Aorta (tissue), 5 donors: ENCODE data around the gene EVC2. TPM values are rescaled to one million over a fixed set of nuclear protein-coding genes. Genes with fewer than 3 reads are reported as not detected.

Experiments used
- ATAC-seq: fragments of 200-7000 bp; cut with Tn5 transposase; one replicate; pipeline ENCODE4 v1.9.1; 2022; ENCODE audit warnings: moderate library complexity; ENCODE audit not compliant: low FRiP score
- DNase-seq, 2 donors: peaks; one replicate each; pipeline ENCODE4 v3.0.0-alpha.2; 2020
- H3K27ac ChIP-seq, 2 donors: one replicate each; pipeline ENCODE4 v1.5.1; 2013; ENCODE audit warnings: low read length in 2 of 2, mild to moderate bottlenecking in 2 of 2, moderate library complexity in 2 of 2, control low read depth in 1 of 2, inconsistent platforms in 1 of 2, low read depth in 1 of 2
- H3K27me3 ChIP-seq, 2 donors: one replicate each; pipeline ENCODE4 v1.6.1; 2013; ENCODE audit warnings: control low read depth in 1 of 2, low read length in 1 of 2, mild to moderate bottlenecking in 1 of 2, moderate library complexity in 1 of 2; ENCODE audit not compliant: insufficient read depth in 2 of 2, control insufficient read depth in 1 of 2
- H3K36me3 ChIP-seq, 2 donors: one replicate each; pipeline ENCODE4 v1.6.1; 2013; ENCODE audit warnings: control low read depth in 1 of 2, low read length in 1 of 2, mild to moderate bottlenecking in 1 of 2; ENCODE audit not compliant: insufficient read depth in 2 of 2, control insufficient read depth in 1 of 2
- H3K4me1 ChIP-seq, 2 donors: one replicate each; pipeline ENCODE4 v1.6.1; 2013; ENCODE audit warnings: low read length in 2 of 2, control low read depth in 1 of 2, mild to moderate bottlenecking in 1 of 2, moderate library complexity in 1 of 2; ENCODE audit not compliant: insufficient read depth in 2 of 2, control insufficient read depth in 1 of 2
- H3K4me3 ChIP-seq, 2 donors: one replicate each; pipeline ENCODE4 v1.5.1; 2013; ENCODE audit warnings: low read length in 2 of 2, control low read depth in 1 of 2, mild to moderate bottlenecking in 1 of 2
- H3K9me3 ChIP-seq: one replicate; pipeline ENCODE4 v1.6.1; 2013; ENCODE audit warnings: mild to moderate bottlenecking, low read length; ENCODE audit not compliant: control insufficient read depth
- WGBS, 2 donors: extraction: QIAGEN DNeasy Blood & Tissue Kit; methylation state at CpG; one replicate each; pipeline ENCODE4 v1.1.7; 2013; 5-methylcytosine and 5-hydroxymethylcytosine counted together
- intact Hi-C, 2 donors: fragments of 100-400 bp; cut with DNase I; formaldehyde crosslinking; loops; one replicate each; pipeline versions ENCODE4 v1.14.2 to v1.15.0; 2022
- polyA plus RNA-seq, 2 donors: library from polyadenylated mRNA; stranded (reverse); fragments of 200-250 nt; gene quantifications; one replicate each; pipeline ENCODE4 v1.2.3, GENCODE V29; 2013
- total RNA-seq, 2 donors: library from RNA; stranded (reverse); fragmentation: NEBNext Ultra II Directional; extraction: Animal tissue kit (Norgen Biotek cat#: 25700); gene quantifications; one replicate each; pipeline ENCODE4 v1.2.1, GENCODE V29; 2021
- donor health status: healthy with polysubstance abuse.
- donor health status: Bipolar disorder and iron deficiency.
- donor health status: DM: no; HTN: no; CAD: no.
- donor health status: DM: no; HTN: no; CAD: no.
- donor health status: DM: yes; HTN: yes; CAD: no.

Gene EVC2
- total and polyA plus RNA-seq, 4 donors, result 2.1 to 16.0 (median 9.1) TPM

GRCh38 chr4:5543681-5544080 lies 164.7 kb downstream of the EVC2 start:
- Histone ChIP-seq H3K4me3 (no peak overlapping the region), H3K36me3 (no peaks in the 10 kb centered on the region), H3K27me3 (no peaks in the 10 kb centered on the region), H3K9me3 (no peaks in the 10 kb centered on the region), H3K4me1 (no peaks in the 10 kb centered on the region), H3K27ac (no peak overlapping the region)
- no peak for ATAC-seq
- DNase-seq, result no peak
- 94 to 95% methylated on average over 8 of the region's 8 CpGs for WGBS, 2 donors
- intact Hi-C loops, result no loop called here

GRCh38 chr4:5541169-5541568 lies 167.2 kb downstream of the EVC2 start:
- H3K27ac ChIP-seq, result no peak overlapping the region
- WGBS, 2 donors, result 88 to 90% methylated on average over 10 of the region's 10 CpGs
- no peaks in the 10 kb centered on the region for H3K27me3 ChIP-seq
- no peaks in the 10 kb centered on the region for H3K4me1 ChIP-seq
- ATAC-seq, result no peak
- no peak for DNase-seq
- intact Hi-C loops, result no loop called here
- no peak overlapping the region for H3K4me3 ChIP-seq
- no peaks in the 10 kb centered on the region for H3K9me3 ChIP-seq
- no peaks in the 10 kb centered on the region for H3K36me3 ChIP-seq

DNA sequence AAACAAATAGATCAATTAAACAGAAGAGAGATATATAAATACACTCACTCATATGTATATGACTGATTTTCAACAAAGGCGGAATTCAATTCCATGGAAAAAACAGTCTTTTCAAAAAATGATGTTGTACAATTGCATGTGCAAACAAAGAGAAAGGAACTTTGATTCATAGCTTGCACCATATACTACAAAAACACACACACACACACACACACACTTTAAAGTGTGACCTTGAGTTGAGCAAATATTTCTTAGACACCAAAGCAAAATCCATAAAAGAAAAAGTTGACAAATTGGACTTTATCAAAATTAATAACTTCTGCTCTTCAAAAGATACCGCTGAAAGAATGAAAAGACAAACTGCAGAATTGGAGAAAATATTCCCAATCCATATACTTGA lies 168.8 kb downstream of the EVC2 start:
- no peak overlapping the region for H3K27ac ChIP-seq
- no peaks in the 10 kb centered on the region for H3K9me3 ChIP-seq
- 89 to 92% methylated on average over 2 of the region's 2 CpGs for WGBS, 2 donors
- no peak overlapping the region for H3K4me3 ChIP-seq
- ATAC-seq (no peak), DNase-seq (no peak)
- intact Hi-C loops, result no loop called here
- H3K27me3 ChIP-seq, result no peaks in the 10 kb centered on the region
- H3K4me1 ChIP-seq, result no peaks in the 10 kb centered on the region
- peaks cover 0 to 4% of the 10 kb centered on the region in 2 donors for H3K36me3 ChIP-seq

- 96 to 97% methylated on average over 2 of the region's 2 CpGs for WGBS, 2 donors
- no peak overlapping the region for H3K27ac ChIP-seq
- DNase-seq, result no peak
- ATAC-seq, result no peak
- no peak overlapping the region for H3K4me3 ChIP-seq
- no peaks in the 10 kb centered on the region for H3K27me3 ChIP-seq
- H3K9me3 ChIP-seq, result peaks cover 1% of the 10 kb centered on the region
- H3K36me3 ChIP-seq, result peaks cover 0 to 7% of the 10 kb centered on the region in 2 donors
- no peaks in the 10 kb centered on the region for H3K4me1 ChIP-seq
- intact Hi-C loops, result no loop called here
Observed at GRCh38 chr4:5532100-5532499, 176.3 kb downstream of the EVC2 start.

DNA sequence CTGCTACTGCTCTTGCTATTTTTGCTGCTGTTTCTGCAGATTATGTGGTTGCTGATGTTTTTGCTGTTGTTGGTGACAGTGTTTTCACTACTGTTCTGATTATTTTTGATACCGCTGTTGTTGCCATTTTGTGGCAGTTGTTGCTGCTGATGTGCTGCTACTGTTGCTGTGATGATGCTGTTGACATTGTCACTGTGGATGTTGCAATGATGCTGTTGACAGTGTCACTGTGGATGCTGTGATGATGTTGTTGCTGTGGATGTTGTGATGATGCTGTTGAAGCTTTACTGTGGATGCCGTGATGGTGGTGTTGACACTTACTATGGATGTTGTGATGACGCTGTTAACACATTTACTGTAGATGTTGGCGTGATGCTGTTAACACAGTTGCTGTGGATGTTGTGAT lies 180.3 kb downstream of the EVC2 start:
- 94 to 98% methylated on average over 4 of the region's 4 CpGs for WGBS, 2 donors
- no peaks in the 10 kb centered on the region for H3K4me1 ChIP-seq
- DNase-seq (no peak), ATAC-seq (no peak)
- H3K36me3 ChIP-seq, result peaks cover 0 to 3% of the 10 kb centered on the region in 2 donors
- peaks cover 1% of the 10 kb centered on the region for H3K9me3 ChIP-seq
- intact Hi-C loops, result no loop called here
- H3K27me3 ChIP-seq, result no peaks in the 10 kb centered on the region
- no peak overlapping the region for H3K4me3 ChIP-seq
- no peak overlapping the region for H3K27ac ChIP-seq

- intact Hi-C loops, result no loop called here
- Histone ChIP-seq H3K9me3 (peaks cover 1% of the 10 kb centered on the region), H3K27ac (no peak overlapping the region), H3K27me3 (no peaks in the 10 kb centered on the region), H3K4me3 (no peak overlapping the region), H3K36me3 (peaks cover 0 to 3% of the 10 kb centered on the region in 2 donors), H3K4me1 (no peaks in the 10 kb centered on the region)
- WGBS, 2 donors, result 49 to 70% methylated on average over 3 of the region's 3 CpGs
- no peak for DNase-seq
- ATAC-seq, result no peak
Observed at GRCh38 chr4:5527211-5527610, 181.1 kb downstream of the EVC2 start.

GRCh38 chr4:5526080-5526846 lies 182.1 kb downstream of the EVC2 start:
- no peak overlapping the region for H3K27ac ChIP-seq
- intact Hi-C loops, result no loop called here
- peaks cover 1% of the 10 kb centered on the region for H3K9me3 ChIP-seq
- 56 to 67% methylated on average over 3 of the region's 3 CpGs for WGBS, 2 donors
- no peak overlapping the region for H3K4me3 ChIP-seq
- ATAC-seq, result no peak
- no peaks in the 10 kb centered on the region for H3K27me3 ChIP-seq
- no peaks in the 10 kb centered on the region for H3K4me1 ChIP-seq
- peaks cover 0 to 3% of the 10 kb centered on the region in 2 donors for H3K36me3 ChIP-seq
- no peak for DNase-seq

- no peak overlapping the region for H3K4me3 ChIP-seq
- H3K4me1 ChIP-seq, result no peaks in the 10 kb centered on the region
- no peak overlapping the region for H3K27ac ChIP-seq
- H3K27me3 ChIP-seq, result no peaks in the 10 kb centered on the region
- peaks cover 0 to 3% of the 10 kb centered on the region in 2 donors for H3K36me3 ChIP-seq
- intact Hi-C loops, result no loop called here
- peaks cover 1% of the 10 kb centered on the region for H3K9me3 ChIP-seq
- DNase-seq, result no peak
- WGBS, 2 donors, result 39 to 43% methylated on average over 5 of the region's 5 CpGs
- ATAC-seq, result no peak
Observed at GRCh38 chr4:5524446-5525299, 183.7 kb downstream of the EVC2 start.
